MCF 10A (cell line): ENCODE results near the gene CDKN3. TPM values are rescaled to one million over a fixed set of nuclear protein-coding genes. Genes with fewer than 3 reads are reported as not detected.

Experiments
- BruUV-seq: library from RNA; stranded (reverse); fragments of 400-500 nt; replicated peaks from 2 replicates; lab custom pipeline; 2021; lab: Mats Ljungman, UMichigan
- CTCF ChIA-PET: fragments of 300-600 bp; sonication (Branson Sonifier 250); formaldehyde crosslinking; extraction: SDS; loops from one replicate; lab custom pipeline; 2021; ENCODE audit warnings: antibody characterized with exemption, inconsistent platforms; lab: Yijun Ruan, JAX
- POLR2A ChIA-PET: fragments of 300-600, 350-650 bp; sonication (Branson Sonifier 250); formaldehyde crosslinking; extraction: SDS; loops from one replicate; lab custom pipeline; 2020; ENCODE audit warnings: antibody characterized with exemption, inconsistent platforms; lab: Yijun Ruan, JAX
- DNase-seq: peaks from one replicate; pipeline ENCODE4 v3.0.0-alpha.2; 2018; ENCODE audit not compliant: unreplicated experiment
- H3K27ac Mint-ChIP-seq: one replicate; pipeline ENCODE4 v1.8.0; 2022; ENCODE audit warnings: mild to moderate bottlenecking, low read depth, mixed read lengths; ENCODE audit not compliant: unreplicated experiment
- H3K27me3 Mint-ChIP-seq: one replicate; pipeline ENCODE4 v1.8.0; 2022; ENCODE audit warnings: mixed read lengths; ENCODE audit not compliant: insufficient read depth, unreplicated experiment
- H3K36me3 Mint-ChIP-seq: one replicate; pipeline ENCODE4 v1.8.0; 2022; ENCODE audit warnings: mild to moderate bottlenecking, moderate library complexity, mixed read lengths; ENCODE audit not compliant: insufficient read depth, unreplicated experiment
- H3K4me1 Mint-ChIP-seq: one replicate; pipeline ENCODE4 v1.8.0; 2022; ENCODE audit warnings: mixed read lengths; ENCODE audit not compliant: insufficient read depth, unreplicated experiment
- H3K4me3 Mint-ChIP-seq: one replicate; pipeline ENCODE4 v1.8.0; 2022; ENCODE audit warnings: mild to moderate bottlenecking, moderate library complexity, mixed read lengths; ENCODE audit not compliant: unreplicated experiment
- H3K9me3 Mint-ChIP-seq: one replicate; pipeline ENCODE4 v1.8.0; 2022; ENCODE audit warnings: mixed read lengths; ENCODE audit not compliant: unreplicated experiment
- CTCF ChIP-seq: fragments of 200-600 bp; IDR thresholded peaks from one replicate; pipeline ENCODE4 v1.8.0; 2022; ENCODE audit warnings: antibody characterized with exemption, mild to moderate bottlenecking; ENCODE audit not compliant: unreplicated experiment
- intact Hi-C: fragments of 100-400 bp; cut with micrococcal nuclease; formaldehyde crosslinking; loops from 2 replicates; pipeline ENCODE4 v1.14.1; 2022
- total RNA-seq: library from RNA; stranded (reverse); gene quantifications from 2 replicates; pipeline ENCODE4 v1.2.3, GENCODE V29; 2022

The CDKN3 gene
- total RNA-seq, 1 experiment from 2014 or later = 66.5 TPM

- intact Hi-C loops = loop anchor here (5.0 kb wide), 1 partner anchor 439 kb away; no protein-coding TSS in a partner anchor
- DNase-seq = no peak
- Mint-ChIP-seq H3K4me3 (no peak overlapping the region), H3K36me3 (no peaks in the 10 kb centered on the region), H3K27me3 (no peaks in the 10 kb centered on the region), H3K4me1 (no peaks in the 10 kb centered on the region), H3K9me3 (no peaks in the 10 kb centered on the region), H3K27ac (no peak overlapping the region)
- ChIA-PET POLR2A (interaction anchor here (0.5 to 1.5 kb wide), 3 partner anchors 28 to 830 kb away, joined by 3 to 4 read pairs (median 3); partner anchors contain the start of gene CDKN3), CTCF (interaction anchor here (0.7 kb wide), 1 partner anchor 128 kb away, joined by 5 read pairs; no protein-coding TSS in a partner anchor)
- BruUV-seq = no TSS peak
- no peak for TF ChIP-seq CTCF
Measured at GRCh38 chr14:54368291-54368690, 28.5 kb upstream of the CDKN3 start.

- H3K27me3 Mint-ChIP-seq = no peaks in the 10 kb centered on the region
- H3K4me3 Mint-ChIP-seq = no peak overlapping the region
- no peaks in the 10 kb centered on the region for H3K36me3 Mint-ChIP-seq
- no peaks in the 10 kb centered on the region for H3K4me1 Mint-ChIP-seq
- BruUV-seq = no TSS peak
- ChIA-PET POLR2A (no interaction called here), CTCF (no interaction called here)
- no peaks in the 10 kb centered on the region for H3K9me3 Mint-ChIP-seq
- TF ChIP-seq CTCF = no peak
- no peak overlapping the region for H3K27ac Mint-ChIP-seq
- no peak for DNase-seq
- intact Hi-C loops = loop anchor here (5.0 kb wide), 1 partner anchor 438 kb away; no protein-coding TSS in a partner anchor
Measured at GRCh38 chr14:54369343-54369742, 27.5 kb upstream of the CDKN3 start.

GRCh38 chr14:54370323-54371198 is 26.2 kb upstream of the CDKN3 start:
- Mint-ChIP-seq H3K36me3 (no peaks in the 10 kb centered on the region), H3K27ac (no peak overlapping the region), H3K27me3 (no peaks in the 10 kb centered on the region), H3K9me3 (no peaks in the 10 kb centered on the region), H3K4me1 (no peaks in the 10 kb centered on the region), H3K4me3 (no peak overlapping the region)
- DNase-seq = no peak
- intact Hi-C loops = no loop called here
- ChIA-PET POLR2A (no interaction called here), CTCF (interaction anchor here (0.9 kb wide), 1 partner anchor 119 kb away, joined by 3 read pairs; no protein-coding TSS in a partner anchor)
- no TSS peak for BruUV-seq
- no peak for TF ChIP-seq CTCF
